ENCODE results near the gene GLI3. TPM values are rescaled to one million over a fixed set of nuclear protein-coding genes. Genes with fewer than 3 reads are reported as not detected.

The GLI3 gene
- total RNA-seq, 4 donors from 2014 or later = 8.6 to 12.6 (median 8.7) TPM

DNA sequence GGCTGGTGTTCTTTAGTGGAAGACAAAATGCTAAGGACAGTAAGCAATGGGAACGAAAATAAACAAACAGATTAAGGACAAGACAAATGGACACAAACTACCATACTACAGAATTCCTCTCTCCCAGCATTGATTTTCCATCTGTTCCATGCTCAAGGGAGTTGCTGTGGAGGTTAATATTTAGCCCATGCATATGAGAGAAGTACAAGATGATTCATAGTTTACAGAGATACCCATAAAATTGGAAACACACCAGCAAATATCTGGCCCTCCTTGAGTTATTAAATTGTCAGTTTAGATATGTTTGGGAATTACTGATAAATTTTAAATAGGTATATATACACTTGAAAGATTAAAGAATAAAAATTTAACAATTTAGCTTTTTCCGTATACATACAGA, 69.8 kb downstream of the GLI3 start:
- Histone ChIP-seq H3K36me3 (peaks cover 0 to 3% (median 0%) of the 10 kb centered on the region in 3 donors), H3K4me3 (no peak overlapping the region), H3K4me1 (peaks cover 0 to 17% (median 0%) of the 10 kb centered on the region in 4 donors), H3K27ac (no peak overlapping the region), H3K27me3 (no peaks in the 10 kb centered on the region), H3K9me3 (no peaks in the 10 kb centered on the region)
- DNase-seq (ENCODE audit: low spot score in 2 of 2) = no peak
- TF ChIP-seq POLR2A (IDR thresholded peaks at IDR 0.05) (no peak), CTCF (IDR thresholded peaks at IDR 0.05) (no peak)
- WGBS, 2 donors = 80 to 88% methylated on average over 2 of the region's 2 CpGs

GRCh38 chr7:42164881-42165428, 72.1 kb downstream of the GLI3 start:
- no peak overlapping the region for H3K27ac ChIP-seq
- H3K4me1 ChIP-seq = peaks cover 0 to 29% (median 0%) of the 10 kb centered on the region in 4 donors
- H3K27me3 ChIP-seq = no peaks in the 10 kb centered on the region
- no peaks in the 10 kb centered on the region for H3K9me3 ChIP-seq
- no peak overlapping the region for H3K4me3 ChIP-seq
- TF ChIP-seq POLR2A (IDR thresholded peaks at IDR 0.05) = no peak
- no peak for TF ChIP-seq EP300 (IDR thresholded peaks at IDR 0.05)
- no peaks in the 10 kb centered on the region for H3K36me3 ChIP-seq
- 92 to 93% methylated on average over 5 of the region's 5 CpGs for WGBS, 2 donors
- no peak for DNase-seq (ENCODE audit: low spot score in 2 of 2)

GRCh38 chr7:42162560-42163325, 74.3 kb downstream of the GLI3 start:
- no peak overlapping the region for H3K4me3 ChIP-seq
- no peak for TF ChIP-seq CTCF (IDR thresholded peaks at IDR 0.05)
- TF ChIP-seq EP300 (IDR thresholded peaks at IDR 0.05) = no peak
- no peak for TF ChIP-seq POLR2A (IDR thresholded peaks at IDR 0.05)
- H3K4me1 ChIP-seq = peaks cover 0 to 41% (median 2%) of the 10 kb centered on the region in 4 donors
- H3K27me3 ChIP-seq = no peaks in the 10 kb centered on the region
- H3K36me3 ChIP-seq = no peaks in the 10 kb centered on the region
- no peak overlapping the region for H3K27ac ChIP-seq
- WGBS, 2 donors = 84% methylated on average over 7 of the region's 7 CpGs
- no peaks in the 10 kb centered on the region for H3K9me3 ChIP-seq
- no peak for DNase-seq (ENCODE audit: low spot score in 2 of 2)

- H3K36me3 ChIP-seq = no peaks in the 10 kb centered on the region
- H3K27me3 ChIP-seq = no peaks in the 10 kb centered on the region
- H3K27ac ChIP-seq = no peak overlapping the region
- H3K9me3 ChIP-seq = no peaks in the 10 kb centered on the region
- peaks cover 0 to 33% (median 2%) of the 10 kb centered on the region in 4 donors for H3K4me1 ChIP-seq
- DNase-seq (ENCODE audit: low spot score in 2 of 2) = no peak
- no peak for TF ChIP-seq EP300 (IDR thresholded peaks at IDR 0.05)
- no peak for TF ChIP-seq CTCF (IDR thresholded peaks at IDR 0.05)
- TF ChIP-seq POLR2A (IDR thresholded peaks at IDR 0.05) = no peak
- 92 to 96% methylated on average over 2 of the region's 2 CpGs for WGBS, 2 donors
- H3K4me3 ChIP-seq = no peak overlapping the region
These were observed 75.3 kb downstream of the GLI3 start for GRCh38 chr7:42161719-42162118.

GRCh38 chr7:42161110-42161509, 75.9 kb downstream of the GLI3 start:
- WGBS, 2 donors = 66 to 75% methylated on average over 2 of the region's 2 CpGs
- Histone ChIP-seq H3K4me3 (no peak overlapping the region), H3K27ac (no peak overlapping the region), H3K27me3 (no peaks in the 10 kb centered on the region), H3K4me1 (peaks cover 0 to 39% (median 3%) of the 10 kb centered on the region in 4 donors), H3K9me3 (no peaks in the 10 kb centered on the region), H3K36me3 (no peaks in the 10 kb centered on the region)
- TF ChIP-seq CTCF (IDR thresholded peaks at IDR 0.05) (no peak), POLR2A (IDR thresholded peaks at IDR 0.05) (no peak), EP300 (IDR thresholded peaks at IDR 0.05) (no peak)
- DNase-seq (ENCODE audit: low spot score in 2 of 2) = no peak

All from tibial nerve (tissue), 4 donors.